HG02970 (cell line): Measurements from ENCODE around the gene FLYWCH1.

ENCODE experiments used
- ATAC-seq: cut with Tn5 transposase; IDR thresholded peaks from one replicate; pipeline ENCODE4 v1.9.1; 2021; ENCODE audit warnings: mild to moderate bottlenecking, moderate library complexity, moderate number of reproducible peaks; ENCODE audit not compliant: unreplicated experiment, low FRiP score

Gene FLYWCH1

DNA sequence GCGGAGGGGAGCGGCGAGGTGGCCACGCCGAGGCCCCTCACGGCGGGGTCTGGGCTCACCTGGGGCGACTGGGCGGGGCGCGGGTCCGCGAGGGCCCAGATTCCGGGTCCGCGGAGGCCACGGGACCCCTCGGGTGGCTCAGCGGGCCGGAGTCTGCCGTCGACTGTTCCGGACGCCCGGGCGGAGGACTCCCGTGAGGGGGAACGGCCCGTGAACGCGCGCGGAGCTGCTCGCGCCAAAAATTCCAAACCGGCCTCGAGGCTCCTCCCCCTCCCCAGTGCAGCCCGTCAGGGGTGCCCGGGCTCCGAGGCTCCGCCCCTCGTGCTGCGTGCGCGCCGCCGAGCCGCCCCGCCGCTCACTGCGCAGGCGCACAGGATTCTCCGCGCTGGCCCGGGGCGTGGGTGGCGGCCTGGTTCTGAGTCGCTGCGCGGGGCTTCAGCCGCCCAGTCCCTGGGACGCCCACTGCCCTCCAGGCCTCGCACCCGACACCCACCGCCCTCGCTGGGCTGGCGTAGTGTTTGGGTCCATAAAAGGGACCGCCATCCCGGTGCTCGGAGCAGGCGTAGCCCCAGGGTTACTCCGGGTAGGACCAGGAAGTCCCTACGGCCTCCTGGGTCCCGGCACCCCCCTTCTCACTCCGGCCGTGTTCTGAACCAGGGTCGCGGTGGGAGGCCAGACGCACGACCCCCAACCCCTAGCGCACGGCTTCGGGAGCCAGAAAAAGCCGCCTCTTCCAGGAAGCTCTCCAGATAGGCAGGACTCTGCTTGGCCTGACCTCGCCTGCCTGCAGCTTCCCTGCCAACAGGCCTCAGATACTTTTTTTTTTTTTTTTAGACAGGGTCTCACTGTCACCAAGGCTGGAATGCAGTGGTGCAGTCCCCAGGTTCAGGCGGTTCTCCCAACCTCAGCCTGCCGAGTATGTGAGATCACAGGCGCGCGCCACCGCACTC lies 68.8 kb downstream of the FLYWCH1 start, which contains the start of gene PKMYT1:
Gene PKMYT1 (minus strand): TSS at position 220 of the 950 bp plus-strand sequence. CDS start 789 bp downstream, outside the sequence.
- peak; percentile 82 for ATAC-seq

DNA sequence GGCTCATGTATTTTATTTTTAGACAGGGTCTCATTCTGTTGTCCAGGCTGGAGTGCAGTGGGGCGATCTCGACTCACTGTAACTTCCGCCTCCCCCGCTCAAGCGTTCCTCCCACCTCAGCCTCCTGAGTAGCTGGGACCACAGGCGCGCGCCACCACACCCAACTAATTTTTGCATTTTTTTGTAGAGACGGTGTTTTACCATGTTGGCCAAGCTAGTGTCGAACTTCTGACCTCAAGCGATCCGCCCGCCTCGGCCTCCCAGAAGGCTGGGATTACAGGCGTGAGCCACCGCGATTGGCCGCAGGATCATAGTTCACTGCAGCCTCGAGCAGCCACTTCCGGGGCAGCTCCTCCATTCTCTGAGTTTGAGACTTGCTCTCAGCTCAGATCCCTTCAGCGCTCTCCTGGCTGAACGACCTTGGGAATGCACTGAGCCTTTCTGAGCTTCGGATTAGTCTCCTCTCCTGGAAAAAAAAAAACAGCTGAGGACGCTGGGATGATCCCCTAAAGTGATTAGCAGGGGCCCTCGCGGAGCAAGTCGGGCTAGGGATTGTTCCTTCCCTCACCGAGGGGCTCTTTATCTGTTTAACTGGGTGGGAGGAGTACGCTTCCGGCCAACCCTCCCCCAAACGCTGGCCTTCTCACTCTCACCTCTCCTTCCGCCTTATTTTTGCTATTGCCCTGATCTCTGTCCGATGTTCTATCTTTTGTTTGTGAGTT lies 69.6 kb downstream of the FLYWCH1 start:
- no peak for ATAC-seq

- ATAC-seq = no peak
Observed at GRCh38 chr16:2981899-2982250, 70.1 kb downstream of the FLYWCH1 start.

GRCh38 chr16:2982402-2982801 lies 70.7 kb downstream of the FLYWCH1 start:
- no peak for ATAC-seq

- ATAC-seq = peak; percentile 41
Observed at GRCh38 chr16:2983706-2984136, 72.0 kb downstream of the FLYWCH1 start.

DNA sequence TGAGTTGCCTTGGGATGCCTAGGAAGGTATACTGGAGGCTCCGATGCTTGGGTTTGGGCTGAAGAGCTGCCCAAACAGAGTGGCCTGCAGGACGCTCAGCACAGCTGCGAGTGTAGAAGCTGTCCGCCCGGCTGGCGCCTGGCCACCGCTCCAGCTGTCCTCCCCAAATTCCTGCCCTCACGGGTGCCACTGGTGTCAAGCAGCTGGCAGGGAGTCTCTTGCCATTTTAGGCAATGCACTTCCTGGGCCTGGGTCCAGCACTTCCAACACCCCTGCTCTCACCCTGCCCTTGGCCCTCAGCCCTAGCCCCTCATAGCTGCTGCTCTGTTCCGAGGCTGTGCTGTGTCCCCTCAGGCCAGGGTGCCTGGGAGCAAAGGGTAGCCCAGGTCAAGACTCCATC lies 73.7 kb downstream of the FLYWCH1 start:
- no peak for ATAC-seq

- no peak for ATAC-seq
Observed at GRCh38 chr16:2985893-2986355, 74.2 kb downstream of the FLYWCH1 start.

GRCh38 chr16:2986623-2987188 lies 75.0 kb downstream of the FLYWCH1 start:
- ATAC-seq = no peak

GRCh38 chr16:2987286-2987685 lies 75.6 kb downstream of the FLYWCH1 start:
- no peak for ATAC-seq

DNA sequence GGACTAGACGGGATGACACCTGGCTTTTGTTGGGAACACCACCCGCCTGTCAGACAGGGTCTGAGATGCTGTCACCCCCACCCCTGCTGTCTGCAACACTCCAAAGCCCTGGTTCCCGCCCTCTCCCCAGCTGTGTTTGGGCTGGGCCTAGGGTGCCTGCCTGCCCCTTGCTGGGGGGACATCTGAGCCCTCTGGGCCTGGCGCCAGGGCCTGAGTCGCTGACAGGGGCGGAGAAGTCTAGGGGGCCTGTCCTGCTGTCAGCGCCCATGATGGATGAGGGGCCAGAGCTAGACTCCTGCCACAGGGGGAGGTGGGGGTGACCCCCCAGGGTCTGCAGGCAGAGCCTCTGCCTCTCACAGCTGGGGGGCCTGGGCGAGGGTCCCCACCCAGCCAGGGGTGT lies 76.1 kb downstream of the FLYWCH1 start:
- no peak for ATAC-seq

DNA sequence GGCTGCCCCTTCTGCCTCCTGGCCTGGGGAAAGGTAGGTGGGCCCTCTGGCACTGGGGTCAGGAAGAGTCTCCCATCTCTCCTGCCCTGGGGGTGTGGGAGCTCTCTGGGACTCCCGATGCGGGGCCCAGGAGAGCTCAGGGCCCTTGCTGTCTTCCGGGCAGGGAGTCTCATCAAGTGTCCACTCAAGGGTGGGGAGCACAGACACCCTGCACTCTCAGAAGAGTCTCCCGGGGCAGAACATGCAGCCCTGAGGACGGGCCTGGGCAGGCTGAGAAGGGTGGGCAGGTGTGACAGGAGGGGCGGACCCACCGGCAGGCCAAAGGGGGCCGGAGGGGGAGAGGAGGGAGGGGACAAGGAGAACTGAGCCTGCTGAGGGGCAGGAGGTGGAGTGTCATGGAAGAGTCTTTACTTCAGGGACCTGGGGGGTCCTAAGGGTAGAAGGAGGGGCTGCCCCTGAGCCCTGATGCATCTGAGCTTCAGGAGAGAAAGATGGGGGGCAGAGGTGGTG lies 76.9 kb downstream of the FLYWCH1 start:
- no peak for ATAC-seq

DNA sequence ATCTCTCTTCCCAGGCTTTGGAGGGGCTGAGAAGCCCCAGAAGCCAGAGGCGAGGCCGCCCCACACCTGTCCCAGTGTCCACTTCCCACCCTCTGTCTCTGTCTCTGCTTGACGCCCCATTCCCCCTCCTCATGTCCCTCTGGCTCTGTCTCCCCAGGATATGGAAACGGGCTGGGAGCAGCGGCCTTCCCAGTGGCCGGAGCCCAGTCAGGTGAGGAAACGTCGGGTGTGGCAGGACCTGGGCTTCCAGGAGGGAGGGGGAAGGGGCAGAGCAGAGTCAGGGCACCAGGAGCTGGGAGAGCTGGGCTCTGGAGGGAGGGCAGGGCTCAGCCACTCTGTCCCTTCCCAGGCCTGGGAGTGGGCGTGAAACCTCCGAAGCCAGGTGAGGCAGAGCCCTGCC lies 79.2 kb downstream of the FLYWCH1 start:
- no peak for ATAC-seq

DNA sequence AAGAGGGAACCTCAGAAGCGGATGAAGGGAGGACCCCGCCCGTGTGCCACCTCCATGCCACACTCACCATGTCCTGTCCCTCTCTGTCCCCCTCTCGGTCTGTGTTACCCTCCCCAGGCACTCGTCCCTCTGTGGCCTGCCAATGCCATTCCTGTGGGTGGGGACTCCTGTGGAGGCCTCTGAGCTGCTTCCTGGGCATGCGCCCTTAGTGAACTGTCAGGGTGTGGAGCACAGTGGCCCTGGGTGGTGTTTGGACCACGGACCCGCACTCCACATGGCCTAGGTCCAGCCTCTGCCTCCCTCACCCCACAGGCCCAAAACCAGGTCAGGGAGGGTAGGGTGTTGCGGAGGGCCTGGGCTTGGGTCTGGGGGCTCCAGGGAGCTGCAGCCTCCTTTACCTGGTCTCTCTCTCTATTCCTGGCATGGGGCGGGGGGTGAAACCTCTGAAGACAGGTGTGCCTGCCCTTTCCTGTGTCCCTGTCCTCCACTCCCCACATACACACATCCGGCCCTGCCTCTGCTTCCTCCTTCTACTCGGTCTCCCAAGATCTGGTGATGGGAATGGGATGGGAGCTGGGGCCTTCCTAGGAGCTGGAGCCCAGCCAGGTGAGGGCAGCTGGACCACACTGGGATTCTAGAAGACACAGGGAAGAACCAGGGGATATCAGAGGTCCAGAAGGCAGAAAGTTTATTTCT lies 80.0 kb downstream of the FLYWCH1 start:
- ATAC-seq = no peak

DNA sequence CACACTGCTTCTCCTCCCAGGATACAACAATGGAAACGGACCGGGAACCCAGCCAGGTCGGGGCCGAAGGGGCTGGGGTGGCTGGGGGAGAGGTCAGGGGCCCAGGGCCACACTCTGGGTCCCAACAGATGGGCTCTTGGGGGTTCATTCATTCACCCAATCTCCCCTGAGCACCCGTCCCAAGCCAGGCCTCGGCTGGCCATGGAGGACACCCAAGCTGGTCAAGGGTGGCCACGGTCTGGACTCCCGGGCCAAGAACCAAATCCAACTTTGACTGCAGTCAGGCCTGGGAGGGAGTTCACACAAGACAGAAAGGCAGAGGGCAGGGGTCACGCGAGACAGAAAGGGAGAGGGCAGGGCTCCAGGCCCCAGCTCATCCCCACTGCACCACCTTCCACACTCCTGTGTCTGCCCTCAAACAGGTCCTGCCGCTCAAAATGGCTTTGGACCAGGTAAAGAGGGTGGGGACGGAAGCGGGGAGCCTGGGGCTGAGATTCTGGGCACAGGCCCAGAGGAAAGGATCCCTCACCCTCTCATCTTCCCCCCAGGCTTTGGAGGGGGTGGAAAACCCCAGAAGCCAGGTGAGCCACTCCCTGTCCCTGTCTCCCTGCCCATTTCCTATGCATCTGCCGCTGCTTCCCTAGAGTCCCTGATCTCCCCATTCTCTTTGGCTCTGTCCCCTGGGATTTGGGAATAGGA lies 80.8 kb downstream of the FLYWCH1 start:
- ATAC-seq = no peak

DNA sequence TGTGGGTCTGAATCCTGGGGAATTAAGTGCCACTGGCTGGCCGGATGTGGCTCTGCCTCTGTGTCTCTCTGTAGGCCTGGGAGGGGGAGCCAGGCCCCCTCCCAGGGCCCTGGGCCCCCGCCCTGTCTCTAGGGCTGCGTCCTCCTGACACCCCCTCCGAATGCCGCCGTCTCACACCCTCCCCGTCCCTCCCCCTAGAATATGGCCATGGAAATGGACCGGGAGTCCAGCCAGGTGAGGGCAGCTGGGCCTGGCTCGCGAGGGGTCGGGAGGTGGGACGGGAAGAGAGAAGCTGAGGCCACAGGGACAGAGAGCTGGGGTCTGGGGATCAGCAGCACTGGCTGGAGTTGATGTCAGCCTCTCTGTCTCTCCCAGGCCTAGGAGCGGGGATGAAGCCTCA lies 84.6 kb downstream of the FLYWCH1 start:
- no peak for ATAC-seq

GRCh38 chr16:2999929-3000328 lies 88.2 kb downstream of the FLYWCH1 start:
- ATAC-seq = no peak

DNA sequence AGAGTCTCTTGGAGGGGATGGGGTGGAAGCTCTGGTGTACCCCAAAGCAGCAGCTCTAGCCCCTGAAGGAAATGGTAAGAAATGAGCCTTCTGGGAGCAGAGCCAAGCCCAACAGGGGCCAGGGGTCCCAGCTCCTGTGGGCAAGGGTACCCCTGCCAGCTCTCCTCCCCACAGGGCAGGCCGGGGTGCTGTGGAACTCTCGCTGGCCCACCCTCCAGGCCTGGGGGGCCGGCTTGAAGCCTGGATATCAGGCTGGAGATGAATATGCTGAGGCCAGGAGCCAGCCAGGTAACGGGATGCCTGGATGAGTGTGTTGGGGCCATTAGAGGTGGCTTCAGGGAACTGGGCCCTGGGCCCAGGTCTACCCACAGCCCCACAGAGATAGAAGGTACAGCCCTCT lies 88.8 kb downstream of the FLYWCH1 start:
- no peak for ATAC-seq
